Measurements from ENCODE around the gene YWHAQ.
"Not testable (repeated sequence)": the region's sequence is repeated elsewhere in the genome, so short reads cannot be mapped to it uniquely, and the experiment has no call there.

The YWHAQ gene

GRCh38 chr2:9618410-9618809 is 12.4 kb downstream of the YWHAQ start:
- no peak for TF ChIP-seq CTCF (IDR thresholded peaks at IDR 0.05; ENCODE audit: extremely low read depth, missing control alignments)
- DNase-seq (ENCODE audit: low spot score) = no peak

GRCh38 chr2:9617749-9618148 is 13.0 kb downstream of the YWHAQ start:
- TF ChIP-seq CTCF (IDR thresholded peaks at IDR 0.05; ENCODE audit: extremely low read depth, missing control alignments) = no peak
- no peak for DNase-seq (ENCODE audit: low spot score)

GRCh38 chr2:9617296-9617695 is 13.5 kb downstream of the YWHAQ start:
- no peak for TF ChIP-seq CTCF (IDR thresholded peaks at IDR 0.05; ENCODE audit: extremely low read depth, missing control alignments)
- no peak for DNase-seq (ENCODE audit: low spot score)

- no peak for DNase-seq (ENCODE audit: low spot score)
- TF ChIP-seq CTCF (IDR thresholded peaks at IDR 0.05; ENCODE audit: extremely low read depth, missing control alignments) = no peak
These were observed 16.2 kb downstream of the YWHAQ start for GRCh38 chr2:9614562-9614961.

GRCh38 chr2:9613291-9613690 is 17.5 kb downstream of the YWHAQ start:
- no peak for DNase-seq (ENCODE audit: low spot score)
- no peak for TF ChIP-seq CTCF (IDR thresholded peaks at IDR 0.05; ENCODE audit: extremely low read depth, missing control alignments)

- DNase-seq (ENCODE audit: low spot score) = not testable (repeated sequence)
These were observed 19.3 kb downstream of the YWHAQ start for GRCh38 chr2:9611549-9611912.

GRCh38 chr2:9610781-9611548 is 19.8 kb downstream of the YWHAQ start:
- no peak for DNase-seq (ENCODE audit: low spot score)
- TF ChIP-seq CTCF (IDR thresholded peaks at IDR 0.05; ENCODE audit: extremely low read depth, missing control alignments) = no peak

GRCh38 chr2:9608491-9608890 is 22.3 kb downstream of the YWHAQ start:
- not testable (repeated sequence) for DNase-seq (ENCODE audit: low spot score)

All from GM20000 (cell line).